Prostate gland (tissue), 2 donors: ENCODE measurements around the gene RUNX2. TPM values are rescaled to one million over a fixed set of nuclear protein-coding genes. Genes with fewer than 3 reads are reported as not detected.

Experiments
- DNase-seq: peaks from one replicate; pipeline ENCODE4 v3.0.0-alpha.2; 2019; ENCODE audit warnings: low spot score
- H3K27ac ChIP-seq, 2 donors: fragments of 200-600 bp; sonication (generic); 2 replicates each; pipeline ENCODE4 v1.5.1; 2017 to 2019
- H3K27me3 ChIP-seq: fragments of 200-600 bp; sonication (generic); replicated peaks from 2 replicates; pipeline ENCODE4 v1.5.1; 2019; ENCODE audit not compliant: insufficient read depth
- H3K36me3 ChIP-seq, 2 donors: fragments of 200-600 bp; sonication (generic); 1 replicate in 1 of 2; 2 replicates in 1 of 2; pipeline versions ENCODE4 v1.5.1 to v1.8.1; 2017 to 2019
- H3K4me1 ChIP-seq: fragments of 200-600 bp; sonication (generic); replicated peaks from 2 replicates; pipeline ENCODE4 v1.5.1; 2019
- H3K4me3 ChIP-seq, 2 donors: fragments of 200-600 bp; sonication (generic); 2 replicates each; pipeline ENCODE4 v1.5.1; 2017 to 2019
- H3K9me3 ChIP-seq: fragments of 200-600 bp; sonication (generic); 2 replicates; pipeline ENCODE4 v1.5.1; 2017
- CTCF ChIP-seq, 4 experiments: fragments of 200-600 bp in 2 of 4; fragments of 450-650 bp in 2 of 4; sonication (generic) in 2 of 4; IDR thresholded peaks; 1 replicate in 3 of 4; 2 replicates in 1 of 4; pipeline ENCODE4 v1.5.1; 2016 to 2019; ENCODE audit warnings: antibody characterized with exemption in 4 of 4, mild to moderate bottlenecking in 2 of 4, moderate library complexity in 2 of 4
- POLR2A ChIP-seq: fragments of 450-650 bp; IDR thresholded peaks from one replicate; pipeline ENCODE4 v1.6.1; 2016; ENCODE audit warnings: antibody characterized with exemption, mild to moderate bottlenecking
- POLR2AphosphoS5 ChIP-seq: sonication (generic); formaldehyde crosslinking; IDR thresholded peaks from one replicate; pipeline ENCODE4 v1.6.1; 2017; ENCODE audit warnings: antibody characterized with exemption
- WGBS: methylation state at CpG from one replicate; pipeline ENCODE4 v1.1.5; 2018; 5-methylcytosine and 5-hydroxymethylcytosine counted together
- intact Hi-C: fragments of 100-400 bp; cut with DNase I; formaldehyde crosslinking; loops from one replicate; pipeline ENCODE4 v1.14.2; 2022
- total RNA-seq, 2 donors: library from RNA; depleted of rRNA; stranded (reverse); fragments of >200 nt; gene quantifications; one replicate each; pipeline ENCODE4 v1.1.0, GENCODE V29; 2016

The RUNX2 gene
- total RNA-seq, 2 donors from 2014 or later, result 9.2 to 10.7 TPM

- Histone ChIP-seq H3K4me1 (no peaks in the 10 kb centered on the region), H3K9me3 (no peaks in the 10 kb centered on the region), H3K27me3 (no peaks in the 10 kb centered on the region), H3K36me3 (no peaks in the 10 kb centered on the region), H3K4me3 (no peak overlapping the region), H3K27ac (no peak overlapping the region)
- 93% methylated on average over 10 of the region's 10 CpGs for WGBS
- intact Hi-C loops, result no loop called here
- DNase-seq, result no peak
- TF ChIP-seq POLR2A, result no peak
- TF ChIP-seq POLR2AphosphoS5, result no peak
- no peak for TF ChIP-seq CTCF (IDR thresholded peaks at IDR 0.05)
Observed at GRCh38 chr6:45431317-45432065, 103.4 kb downstream of the RUNX2 start.

- intact Hi-C loops, result no loop called here
- no peaks in the 10 kb centered on the region for H3K9me3 ChIP-seq
- H3K36me3 ChIP-seq, result no peaks in the 10 kb centered on the region
- TF ChIP-seq POLR2A, result no peak
- peak; percentile 15 for TF ChIP-seq POLR2AphosphoS5
- no peaks in the 10 kb centered on the region for H3K4me1 ChIP-seq
- WGBS, result 11% methylated on average over 2 of the region's 2 CpGs
- no peak overlapping the region for H3K4me3 ChIP-seq
- H3K27ac ChIP-seq, result no peak overlapping the region
- no peaks in the 10 kb centered on the region for H3K27me3 ChIP-seq
- no peak for DNase-seq
Observed at GRCh38 chr6:45432977-45433376, 104.8 kb downstream of the RUNX2 start.

GRCh38 chr6:45433533-45434380 lies 105.6 kb downstream of the RUNX2 start:
- Histone ChIP-seq H3K27ac (no peak overlapping the region), H3K27me3 (no peaks in the 10 kb centered on the region), H3K4me1 (no peaks in the 10 kb centered on the region), H3K9me3 (no peaks in the 10 kb centered on the region), H3K4me3 (no peak overlapping the region), H3K36me3 (no peaks in the 10 kb centered on the region)
- WGBS, result 29% methylated on average over 2 of the region's 2 CpGs
- no peak for DNase-seq
- intact Hi-C loops, result no loop called here
- TF ChIP-seq POLR2A (no peak), CTCF (IDR thresholded peaks at IDR 0.05) (no peak), POLR2AphosphoS5 (no peak)

- Histone ChIP-seq H3K27ac (no peak overlapping the region), H3K4me1 (no peaks in the 10 kb centered on the region)
- no peak for TF ChIP-seq POLR2AphosphoS5
- no peak for TF ChIP-seq POLR2A
- TF ChIP-seq CTCF (IDR thresholded peaks at IDR 0.05), result no peak
Observed at GRCh38 chr6:45434381-45434700, 106.2 kb downstream of the RUNX2 start.

GRCh38 chr6:45436544-45437438 lies 108.7 kb downstream of the RUNX2 start:
- Histone ChIP-seq H3K4me3 (no peak overlapping the region), H3K36me3 (no peaks in the 10 kb centered on the region), H3K9me3 (no peaks in the 10 kb centered on the region), H3K4me1 (no peaks in the 10 kb centered on the region), H3K27me3 (no peaks in the 10 kb centered on the region), H3K27ac (no peak overlapping the region)
- intact Hi-C loops, result no loop called here
- 44% methylated on average over 7 of the region's 7 CpGs for WGBS
- DNase-seq, result no peak
- TF ChIP-seq POLR2A, result no peak
- TF ChIP-seq POLR2AphosphoS5, result no peak
- TF ChIP-seq CTCF (IDR thresholded peaks at IDR 0.05), result no peak

More at GRCh38 chr6:45434381-45434700, 106.2 kb downstream of the RUNX2 start:
- Histone ChIP-seq H3K27me3 (no peaks in the 10 kb centered on the region), H3K36me3 (no peaks in the 10 kb centered on the region), H3K4me3 (no peak overlapping the region), H3K9me3 (no peaks in the 10 kb centered on the region)
- intact Hi-C loops, result no loop called here
- DNase-seq, result no peak
